ENCODE results near the gene MMEL1. TPM values are rescaled to one million over a fixed set of nuclear protein-coding genes. Genes with fewer than 3 reads are reported as not detected.

MMEL1 gene
- polyA plus RNA-seq, 1 donor from 2014 or later: 5.2 TPM

- Histone ChIP-seq H3K9me2 (ENCODE audit: insufficient read depth, low read length) (no peaks in the 10 kb centered on the region), H4K20me1 (ENCODE audit: insufficient read depth) (no peaks in the 10 kb centered on the region), H3K27me3 (ENCODE audit: insufficient read depth, low read depth, low read length) (no peaks in the 10 kb centered on the region), H3K4me3 (ENCODE audit: low read length) (no peak overlapping the region), H3F3A (ENCODE audit: insufficient read depth, low read length, poor library complexity, severe bottlenecking) (no peaks in the 10 kb centered on the region), H3K36me3 (ENCODE audit: insufficient read depth, low read length) (no peaks in the 10 kb centered on the region), H3K27ac (ENCODE audit: low read length) (no peak overlapping the region), H3K4me2 (ENCODE audit: low read length) (no peak overlapping the region), H3K9me3 (ENCODE audit: low read length) (no peaks in the 10 kb centered on the region), H3K79me2 (replicated peaks; ENCODE audit: insufficient read depth, low read length) (no peaks in the 10 kb centered on the region), H3K9ac (ENCODE audit: low read length) (no peak overlapping the region), H2AFZ (ENCODE audit: low read depth, low read length) (no peak overlapping the region)
- TF ChIP-seq SMC3 (conservative IDR thresholded peaks at IDR 0.05; ENCODE audit: poor library complexity): no peak
- TF ChIP-seq, protein P1, sequence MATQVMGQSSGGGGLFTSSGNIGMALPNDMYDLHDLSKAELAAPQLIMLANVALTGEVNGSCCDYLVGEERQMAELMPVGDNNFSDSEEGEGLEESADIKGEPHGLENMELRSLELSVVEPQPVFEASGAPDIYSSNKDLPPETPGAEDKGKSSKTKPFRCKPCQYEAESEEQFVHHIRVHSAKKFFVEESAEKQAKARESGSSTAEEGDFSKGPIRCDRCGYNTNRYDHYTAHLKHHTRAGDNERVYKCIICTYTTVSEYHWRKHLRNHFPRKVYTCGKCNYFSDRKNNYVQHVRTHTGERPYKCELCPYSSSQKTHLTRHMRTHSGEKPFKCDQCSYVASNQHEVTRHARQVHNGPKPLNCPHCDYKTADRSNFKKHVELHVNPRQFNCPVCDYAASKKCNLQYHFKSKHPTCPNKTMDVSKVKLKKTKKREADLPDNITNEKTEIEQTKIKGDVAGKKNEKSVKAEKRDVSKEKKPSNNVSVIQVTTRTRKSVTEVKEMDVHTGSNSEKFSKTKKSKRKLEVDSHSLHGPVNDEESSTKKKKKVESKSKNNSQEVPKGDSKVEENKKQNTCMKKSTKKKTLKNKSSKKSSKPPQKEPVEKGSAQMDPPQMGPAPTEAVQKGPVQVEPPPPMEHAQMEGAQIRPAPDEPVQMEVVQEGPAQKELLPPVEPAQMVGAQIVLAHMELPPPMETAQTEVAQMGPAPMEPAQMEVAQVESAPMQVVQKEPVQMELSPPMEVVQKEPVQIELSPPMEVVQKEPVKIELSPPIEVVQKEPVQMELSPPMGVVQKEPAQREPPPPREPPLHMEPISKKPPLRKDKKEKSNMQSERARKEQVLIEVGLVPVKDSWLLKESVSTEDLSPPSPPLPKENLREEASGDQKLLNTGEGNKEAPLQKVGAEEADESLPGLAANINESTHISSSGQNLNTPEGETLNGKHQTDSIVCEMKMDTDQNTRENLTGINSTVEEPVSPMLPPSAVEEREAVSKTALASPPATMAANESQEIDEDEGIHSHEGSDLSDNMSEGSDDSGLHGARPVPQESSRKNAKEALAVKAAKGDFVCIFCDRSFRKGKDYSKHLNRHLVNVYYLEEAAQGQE (IDR thresholded peaks at IDR 0.05; ENCODE audit: borderline replicate concordance): no peak
- TF ChIP-seq POLR2AphosphoS5 (IDR thresholded peaks at IDR 0.05): no peak
These were observed 38.1 kb downstream of the MMEL1 start for GRCh38 chr1:2594641-2595131.

GRCh38 chr1:2594001-2594640 is 38.7 kb downstream of the MMEL1 start:
- Histone ChIP-seq H3K36me3 (ENCODE audit: insufficient read depth, low read length) (no peaks in the 10 kb centered on the region), H3K27ac (ENCODE audit: low read length) (no peak overlapping the region), H2AFZ (ENCODE audit: low read depth, low read length) (no peak overlapping the region), H3K4me2 (ENCODE audit: low read length) (no peak overlapping the region), H3K27me3 (ENCODE audit: insufficient read depth, low read depth, low read length) (no peaks in the 10 kb centered on the region), H3K9me3 (ENCODE audit: low read length) (no peaks in the 10 kb centered on the region), H3K9me2 (ENCODE audit: insufficient read depth, low read length) (no peaks in the 10 kb centered on the region), H4K20me1 (ENCODE audit: insufficient read depth) (no peaks in the 10 kb centered on the region), H3K9ac (ENCODE audit: low read length) (no peak overlapping the region), H3K79me2 (replicated peaks; ENCODE audit: insufficient read depth, low read length) (no peaks in the 10 kb centered on the region), H3F3A (ENCODE audit: insufficient read depth, low read length, poor library complexity, severe bottlenecking) (no peaks in the 10 kb centered on the region), H3K4me3 (ENCODE audit: low read length) (no peak overlapping the region)
- no peak for TF ChIP-seq EP300 (conservative IDR thresholded peaks at IDR 0.05; ENCODE audit: poor library complexity, severe bottlenecking)
- no peak for TF ChIP-seq SMC3 (conservative IDR thresholded peaks at IDR 0.05; ENCODE audit: poor library complexity)
- no peak for TF ChIP-seq RAD21 (conservative IDR thresholded peaks at IDR 0.05)
- TF ChIP-seq MXI1 (conservative IDR thresholded peaks at IDR 0.05; ENCODE audit: poor library complexity, severe bottlenecking): no peak
- no peak for TF ChIP-seq TAF1 (IDR thresholded peaks at IDR 0.05; ENCODE audit: low read depth)
- TF ChIP-seq CTCF (IDR thresholded peaks at IDR 0.05; ENCODE audit: poor library complexity, severe bottlenecking): no peak
- no peak for TF ChIP-seq EZH2 (IDR thresholded peaks at IDR 0.05; ENCODE audit: borderline replicate concordance, insufficient read depth, low read length, poor library complexity, severe bottlenecking)
- TF ChIP-seq POLR2AphosphoS5 (IDR thresholded peaks at IDR 0.05): no peak
- TF ChIP-seq, protein P1 (IDR thresholded peaks at IDR 0.05; ENCODE audit: borderline replicate concordance): no peak
